Stomach (tissue), 19 donors: ENCODE results near the gene RNU2-63P. TPM values are rescaled to one million over a fixed set of nuclear protein-coding genes. Genes with fewer than 3 reads are reported as not detected.
A peak's percentile ranks its signal among the peaks of the same experiment; 100 is the strongest.

Experiments used
- DNase-seq, 2 donors: peaks; one replicate each; pipeline versions ENCODE4 v3.0.0 to v3.0.0-alpha.2; 2013 to 2019
- H3K27ac ChIP-seq, 5 donors: fragments of 200-600 bp in 4 of 5; sonication (generic) in 4 of 5; one replicate each; pipeline ENCODE4 v1.5.1; 2013 to 2019; ENCODE audit warnings: mild to moderate bottlenecking in 1 of 5, moderate library complexity in 1 of 5
- H3K27me3 ChIP-seq, 3 donors: fragments of 200-600 bp; sonication (generic); one replicate each; pipeline ENCODE4 v1.5.1; 2017 to 2019; ENCODE audit warnings: mixed run types in 1 of 3
- H3K36me3 ChIP-seq, 4 donors: fragments of 200-600 bp; sonication (generic); 1 replicate in 3 of 4; 2 replicates in 1 of 4; pipeline ENCODE4 v1.5.1; 2016 to 2019
- H3K4me1 ChIP-seq, 4 donors: fragments of 200-600 bp; sonication (generic); one replicate each; pipeline ENCODE4 v1.5.1; 2016 to 2019
- H3K4me3 ChIP-seq, 4 donors: fragments of 200-600 bp; sonication (generic) in 3 of 4; one replicate each; pipeline ENCODE4 v1.5.1; 2016 to 2019; ENCODE audit warnings: mild to moderate bottlenecking in 1 of 4
- H3K9me3 ChIP-seq, 4 donors: fragments of 200-600 bp; sonication (generic); one replicate each; pipeline ENCODE4 v1.5.1; 2016 to 2019
- EP300 ChIP-seq: sonication (generic); formaldehyde crosslinking; IDR thresholded peaks from one replicate; pipeline ENCODE4 v1.6.1; 2017; ENCODE audit warnings: antibody characterized with exemption
- POLR2A ChIP-seq, 4 donors: fragments of 450-650 bp; IDR thresholded peaks; one replicate each; pipeline ENCODE4 v1.6.1; 2016; ENCODE audit warnings: antibody characterized with exemption in 4 of 4, control low read depth in 2 of 4, mild to moderate bottlenecking in 1 of 4, moderate library complexity in 1 of 4
- POLR2AphosphoS5 ChIP-seq, 3 donors: sonication (generic); formaldehyde crosslinking; IDR thresholded peaks; one replicate each; pipeline ENCODE4 v1.6.1; 2016; ENCODE audit warnings: antibody characterized with exemption in 3 of 3
- WGBS, 5 donors: extraction: QIAGEN DNeasy Blood & Tissue Kit in 3 of 5; methylation state at CpG; one replicate each; pipeline versions ENCODE4 v1.1.5 to v1.1.7; 2013 to 2018; 5-methylcytosine and 5-hydroxymethylcytosine counted together
- intact Hi-C: fragments of 100-400 bp; cut with DNase I; formaldehyde crosslinking; loops from one replicate; pipeline ENCODE4 v1.15.1; 2023; ENCODE audit warnings: low total_unique reads
- long read RNA-seq, 10 donors: transcript quantifications; one replicate each; lab custom pipeline, GENCODE V29; 2026
- polyA plus RNA-seq, 3 donors: library from polyadenylated mRNA; stranded (reverse); fragments of 200-250 nt; gene quantifications; one replicate each; pipeline ENCODE4 v1.2.3, GENCODE V29; 2013
- total RNA-seq, 5 donors: library from RNA; depleted of rRNA; stranded (reverse); fragments of >200 nt; gene quantifications; one replicate each; pipeline versions ENCODE4 v1.1.0 to v1.2.3, GENCODE V29; 2014 to 2016
- TF ChIP-seq, protein P1 (sequence below), 7 experiments: fragments of 450-650 bp in 4 of 7; fragments of 200-600 bp in 3 of 7; sonication (generic) in 3 of 7; IDR thresholded peaks; one replicate each; pipeline ENCODE4 v1.5.1; 2016 to 2019; ENCODE audit warnings: antibody characterized with exemption in 7 of 7, control low read depth in 2 of 7, mild to moderate bottlenecking in 1 of 7
- donor health status: healthy with polysubstance abuse.
- donor health status: Bipolar disorder and iron deficiency.
- donor health status: healthy.

RNU2-63P gene
- not detected for total RNA-seq
- not detected for polyA plus RNA-seq
- long read RNA-seq, donor 1, result 0 reads
- long read RNA-seq, donor 2, partial matches to known transcripts, result 0 of 1 reads
- long read RNA-seq, donor 2, other reads (novel, unspliced or antisense), result 0 of 1 reads
- long read RNA-seq, donor 3, partial matches to known transcripts, result 0 of 2 reads
- long read RNA-seq, donor 3, other reads (novel, unspliced or antisense), result 0 of 2 reads
- long read RNA-seq, donor 4, result 0 reads
- long read RNA-seq, donor 5, partial matches to known transcripts, result 0 of 2 reads
- long read RNA-seq, donor 5, other reads (novel, unspliced or antisense), result 0 of 2 reads
- long read RNA-seq, donor 6, result 0 reads
- long read RNA-seq, donor 7, partial matches to known transcripts, result 0 of 3 reads
- long read RNA-seq, donor 7, other reads (novel, unspliced or antisense), result 0 of 3 reads
- long read RNA-seq, donor 8, partial matches to known transcripts, result 0 of 2 reads
- long read RNA-seq, donor 8, other reads (novel, unspliced or antisense), result 0 of 2 reads
- long read RNA-seq, donor 9, partial matches to known transcripts, result 0 of 4 reads
- long read RNA-seq, donor 9, other reads (novel, unspliced or antisense), result 0 of 4 reads
- long read RNA-seq, donor 10, partial matches to known transcripts, result 0 of 2 reads
- long read RNA-seq, donor 10, other reads (novel, unspliced or antisense), result 0 of 2 reads

DNA sequence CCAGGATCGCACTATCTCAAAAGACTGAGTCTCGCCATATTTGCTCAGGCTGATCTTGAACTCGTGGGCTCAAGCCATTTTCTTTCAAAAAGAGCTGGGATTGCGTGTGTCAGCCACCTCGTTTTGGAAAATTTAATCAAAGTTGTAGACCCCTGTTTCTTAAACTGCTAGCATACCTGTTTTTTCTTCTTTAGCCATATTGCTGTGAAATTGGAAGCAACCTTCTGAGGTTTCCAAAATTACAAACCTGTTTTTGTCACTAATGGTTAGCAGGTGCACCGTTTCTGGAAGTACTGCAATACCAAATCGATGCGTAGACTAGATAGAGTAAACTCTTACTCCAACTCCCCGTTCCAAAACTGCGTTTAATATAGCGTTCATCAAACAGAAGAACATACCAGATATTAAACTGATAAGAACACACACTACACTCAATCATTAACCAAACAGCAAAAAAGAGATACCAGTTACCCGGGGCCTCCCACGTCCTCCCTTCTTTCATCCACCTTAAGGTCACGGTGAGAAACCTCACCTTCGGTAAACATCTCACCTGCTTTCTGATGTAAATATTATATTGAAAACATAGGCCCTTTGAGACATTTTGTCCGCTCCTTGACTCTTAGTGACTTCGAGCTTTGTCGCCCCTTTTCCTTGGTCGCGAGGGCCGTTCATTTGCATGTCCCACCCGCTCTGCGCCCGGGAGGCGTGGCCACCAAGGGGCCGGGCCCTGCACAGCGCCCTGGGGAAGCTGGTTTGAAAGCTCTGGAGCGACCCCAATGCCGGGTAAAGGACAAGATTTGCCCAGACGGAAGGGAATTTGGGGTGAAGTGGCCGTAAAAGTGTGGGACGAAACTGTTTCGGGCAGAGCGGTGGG, at the start of gene RNU2-63P:
TSS of gene RNU2-63P (minus strand) at position 462 of the 874 bp plus-strand sequence.
- H3K27ac ChIP-seq, result peak within 1 kb of the TSS; percentile 85 to 88 (median 86)
- intact Hi-C loops, result no loop called here
- no peak for TF ChIP-seq EP300
- TF ChIP-seq POLR2AphosphoS5 (IDR thresholded peaks at IDR 0.05), result peak in 2 of 3 donors; percentile 54 to 94
- peak in 1 of 4 donors; percentile 86 for TF ChIP-seq POLR2A (IDR thresholded peaks at IDR 0.05)

DNA sequence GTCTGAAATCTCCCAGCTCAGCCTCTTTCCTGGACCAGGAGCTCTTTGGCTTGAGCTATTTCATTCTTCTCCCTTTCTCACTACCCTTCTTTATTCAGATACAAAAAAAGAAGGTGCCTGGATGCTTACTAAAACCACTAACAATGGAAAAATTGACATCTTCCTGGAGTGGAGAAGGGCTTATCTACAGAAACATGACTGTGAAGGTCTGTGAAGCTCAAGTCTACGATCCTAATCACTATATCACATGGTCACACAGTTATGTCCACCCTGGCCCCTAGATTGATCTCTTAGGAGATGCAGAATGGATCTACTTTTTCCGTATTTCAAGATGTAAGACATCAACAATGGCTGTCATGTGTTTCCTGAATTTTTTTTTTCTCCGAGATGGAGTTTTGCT, 44.9 kb upstream of the RNU2-63P start:
- intact Hi-C loops, result loop anchor here (5.0 kb wide), 1 partner anchor 101 kb away; no protein-coding TSS in a partner anchor
- H3K27ac ChIP-seq, result no peak overlapping the region
- H3K4me1 ChIP-seq, result peaks cover 0 to 16% (median 2%) of the 10 kb centered on the region in 4 donors
- H3K4me3 ChIP-seq, result no peak overlapping the region
- no peak for DNase-seq
- no peaks in the 10 kb centered on the region for H3K27me3 ChIP-seq
- 79 to 86% (median 83%) methylated on average over 3 of the region's 3 CpGs for WGBS, 5 donors
- TF ChIP-seq POLR2A (IDR thresholded peaks at IDR 0.05) (no peak), EP300 (no peak), POLR2AphosphoS5 (IDR thresholded peaks at IDR 0.05) (no peak)
- TF ChIP-seq, protein P1, sequence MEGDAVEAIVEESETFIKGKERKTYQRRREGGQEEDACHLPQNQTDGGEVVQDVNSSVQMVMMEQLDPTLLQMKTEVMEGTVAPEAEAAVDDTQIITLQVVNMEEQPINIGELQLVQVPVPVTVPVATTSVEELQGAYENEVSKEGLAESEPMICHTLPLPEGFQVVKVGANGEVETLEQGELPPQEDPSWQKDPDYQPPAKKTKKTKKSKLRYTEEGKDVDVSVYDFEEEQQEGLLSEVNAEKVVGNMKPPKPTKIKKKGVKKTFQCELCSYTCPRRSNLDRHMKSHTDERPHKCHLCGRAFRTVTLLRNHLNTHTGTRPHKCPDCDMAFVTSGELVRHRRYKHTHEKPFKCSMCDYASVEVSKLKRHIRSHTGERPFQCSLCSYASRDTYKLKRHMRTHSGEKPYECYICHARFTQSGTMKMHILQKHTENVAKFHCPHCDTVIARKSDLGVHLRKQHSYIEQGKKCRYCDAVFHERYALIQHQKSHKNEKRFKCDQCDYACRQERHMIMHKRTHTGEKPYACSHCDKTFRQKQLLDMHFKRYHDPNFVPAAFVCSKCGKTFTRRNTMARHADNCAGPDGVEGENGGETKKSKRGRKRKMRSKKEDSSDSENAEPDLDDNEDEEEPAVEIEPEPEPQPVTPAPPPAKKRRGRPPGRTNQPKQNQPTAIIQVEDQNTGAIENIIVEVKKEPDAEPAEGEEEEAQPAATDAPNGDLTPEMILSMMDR (IDR thresholded peaks at IDR 0.05), result no peak
- no peaks in the 10 kb centered on the region for H3K9me3 ChIP-seq
- no peaks in the 10 kb centered on the region for H3K36me3 ChIP-seq

More for the DNA sequence above, at the start of gene RNU2-63P:
- Histone ChIP-seq H3K4me3 (peak within 1 kb of the TSS; percentile 56 to 71 (median 62)), H3K27me3 (no peaks in the 10 kb centered on the region), H3K36me3 (no peaks in the 10 kb centered on the region), H3K4me1 (peaks cover 0 to 21% (median 9%) of the 10 kb centered on the region in 4 donors), H3K9me3 (no peaks in the 10 kb centered on the region)
- WGBS, 5 donors, result 4 to 6% (median 5%) methylated on average over 34 of the region's 34 CpGs
- peak; percentile 80 to 93 for DNase-seq

DNA sequence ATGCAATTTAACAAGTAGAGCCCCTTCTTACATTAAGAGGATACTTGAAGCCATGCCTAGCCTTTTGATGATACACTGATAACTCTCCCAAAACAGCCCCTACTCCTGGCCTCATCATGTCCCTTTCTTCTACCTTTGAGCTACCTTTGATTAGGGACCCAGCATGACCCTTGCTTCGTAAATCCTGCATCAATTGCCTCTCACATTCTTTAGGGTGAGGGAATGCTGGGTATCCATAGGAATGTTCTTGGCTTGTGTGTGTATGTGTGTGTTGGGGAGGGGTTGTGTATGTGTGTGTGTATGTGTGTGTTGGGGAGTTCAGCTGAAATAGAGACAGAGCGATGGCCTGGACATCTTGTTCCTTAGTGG, 44.5 kb upstream of the RNU2-63P start:
- Histone ChIP-seq H3K4me3 (no peak overlapping the region), H3K27me3 (no peaks in the 10 kb centered on the region), H3K36me3 (no peaks in the 10 kb centered on the region), H3K9me3 (no peaks in the 10 kb centered on the region), H3K4me1 (peaks cover 0 to 17% (median 4%) of the 10 kb centered on the region in 4 donors), H3K27ac (no peak overlapping the region)
- intact Hi-C loops, result loop anchor here (5.0 kb wide), 1 partner anchor 101 kb away; no protein-coding TSS in a partner anchor
- no peak for DNase-seq
- TF ChIP-seq POLR2A (IDR thresholded peaks at IDR 0.05) (no peak), EP300 (no peak), POLR2AphosphoS5 (IDR thresholded peaks at IDR 0.05) (no peak)
- TF ChIP-seq, protein P1 (IDR thresholded peaks at IDR 0.05), result no peak
- 78 to 93% (median 83%) methylated on average over 2 of the region's 2 CpGs for WGBS, 5 donors

DNA sequence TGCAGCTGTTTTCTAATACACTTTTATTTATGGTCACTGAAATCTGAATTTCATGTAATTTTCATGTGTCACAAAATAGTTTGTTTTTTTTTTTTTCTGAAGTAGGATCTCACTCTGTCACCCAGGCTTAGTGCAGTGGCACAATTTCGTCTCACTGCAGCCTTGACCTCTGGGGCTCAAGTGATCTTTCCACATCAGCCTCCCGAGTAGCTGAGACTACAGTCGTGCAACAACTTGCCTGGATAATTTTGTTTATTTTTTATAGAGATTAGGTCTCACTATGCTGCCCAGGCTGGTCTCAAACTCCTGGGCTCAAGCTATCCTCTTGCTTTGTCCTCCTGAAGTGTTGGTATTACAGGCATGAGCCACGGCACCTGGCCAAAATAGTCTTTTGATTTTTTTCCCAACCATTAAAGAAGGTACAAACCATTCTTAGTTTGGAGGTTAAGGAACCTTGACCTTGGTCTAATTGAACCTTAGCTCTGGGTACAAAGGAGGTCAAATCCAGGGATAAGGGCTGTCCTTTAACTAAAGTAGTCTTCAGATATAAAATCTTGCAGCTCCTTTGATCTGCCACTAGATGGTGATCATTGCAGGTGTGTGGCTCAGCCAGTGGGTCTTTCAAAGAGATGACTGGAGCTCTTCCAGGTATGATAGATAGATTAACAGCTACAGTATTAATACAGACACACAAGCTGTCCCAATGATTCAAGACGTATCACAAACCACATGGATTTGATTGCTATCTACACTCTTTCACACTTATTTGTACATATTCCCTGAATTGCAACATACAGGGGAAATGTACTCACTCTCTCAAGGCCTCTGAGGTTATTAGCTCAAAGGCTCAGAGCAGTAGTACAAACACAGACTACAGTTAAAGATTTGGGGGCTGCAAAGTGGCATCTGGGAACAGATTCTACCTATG, 43.9 kb upstream of the RNU2-63P start:
- WGBS, 5 donors, result 31 to 39% (median 32%) methylated on average over 5 of the region's 5 CpGs
- Histone ChIP-seq H3K4me1 (peaks cover 0 to 16% (median 4%) of the 10 kb centered on the region in 4 donors), H3K27me3 (no peaks in the 10 kb centered on the region), H3K9me3 (no peaks in the 10 kb centered on the region), H3K27ac (no peak overlapping the region), H3K4me3 (no peak overlapping the region), H3K36me3 (no peaks in the 10 kb centered on the region)
- intact Hi-C loops, result loop anchor here (5.0 kb wide), 2 partner anchors 102 to 117 kb away; no protein-coding TSS in a partner anchor
- TF ChIP-seq, protein P1 (IDR thresholded peaks at IDR 0.05), result peak in 5 of 7 experiments; percentile 38 to 73 (median 67)
- TF ChIP-seq POLR2A (IDR thresholded peaks at IDR 0.05) (no peak), POLR2AphosphoS5 (IDR thresholded peaks at IDR 0.05) (no peak), EP300 (no peak)
- peak in 1 of 2 donors; percentile 63 for DNase-seq
